WERI-Rb-1 (cell line): Measurements from ENCODE around the gene TGFB1.

Experiments
- DNase-seq: peaks from one replicate; pipeline ENCODE4 v3.0.0-alpha.2; 2020
- H3K27ac ChIP-seq: fragments of 250-450 bp; sonication (Bioruptor Pico); 2 replicates; pipeline ENCODE4 v1.5.1; 2020; ENCODE audit warnings: mild to moderate bottlenecking, moderate library complexity
- H3K27me3 ChIP-seq: fragments of 250-450 bp; sonication (Bioruptor Pico); 2 replicates; pipeline ENCODE4 v1.5.1; 2021; ENCODE audit warnings: mild to moderate bottlenecking, low read depth, moderate library complexity; ENCODE audit not compliant: insufficient read depth, severe bottlenecking
- H3K36me3 ChIP-seq: fragments of 250-450 bp; sonication (Bioruptor Pico); 2 replicates; pipeline ENCODE4 v1.5.1; 2020; ENCODE audit warnings: mild to moderate bottlenecking, moderate library complexity
- H3K4me3 ChIP-seq: 2 replicates; pipeline ENCODE4 v1.5.1; 2011; ENCODE audit warnings: low read depth, mild to moderate bottlenecking, control low read depth, low read length
- H3K9me3 ChIP-seq: fragments of 250-450 bp; sonication (Bioruptor Pico); 2 replicates; pipeline ENCODE4 v1.5.1; 2021; ENCODE audit warnings: mild to moderate bottlenecking, moderate library complexity; ENCODE audit not compliant: severe bottlenecking
- TF ChIP-seq, protein P1 (sequence below): IDR thresholded peaks from 2 replicates; pipeline ENCODE4 v1.5.1; 2011; ENCODE audit warnings: low read depth, mild to moderate bottlenecking, control low read depth, inconsistent platforms, low read length

Gene TGFB1

DNA sequence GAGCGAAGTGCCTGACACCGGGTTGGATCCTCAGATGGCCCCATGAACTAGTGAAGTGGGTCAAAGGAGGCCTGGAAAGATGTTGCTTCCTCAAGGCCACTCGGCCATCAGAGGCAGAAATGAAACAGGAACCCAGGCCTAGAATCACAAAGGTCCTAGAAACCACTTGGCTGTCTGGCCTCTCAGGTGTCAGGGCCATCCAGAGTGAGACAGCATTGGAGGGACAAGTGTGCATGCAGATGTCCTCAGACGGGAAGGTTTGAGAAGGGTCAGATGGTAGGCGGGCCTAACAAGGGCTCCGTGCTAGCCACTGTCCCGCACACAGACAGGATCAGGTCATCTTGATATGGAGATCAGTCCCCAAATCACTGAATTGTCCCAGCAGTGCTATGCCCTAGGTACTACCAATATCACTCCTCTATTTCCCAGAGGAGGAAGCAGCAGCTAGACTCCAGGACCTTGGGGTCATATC, 29.5 kb downstream of the TGFB1 start:
- Histone ChIP-seq H3K4me3 (no peak overlapping the region), H3K27me3 (no peaks in the 10 kb centered on the region), H3K27ac (peak overlapping the region; percentile 61), H3K36me3 (peaks cover 24% of the 10 kb centered on the region), H3K9me3 (no peaks in the 10 kb centered on the region)
- TF ChIP-seq, protein P1, sequence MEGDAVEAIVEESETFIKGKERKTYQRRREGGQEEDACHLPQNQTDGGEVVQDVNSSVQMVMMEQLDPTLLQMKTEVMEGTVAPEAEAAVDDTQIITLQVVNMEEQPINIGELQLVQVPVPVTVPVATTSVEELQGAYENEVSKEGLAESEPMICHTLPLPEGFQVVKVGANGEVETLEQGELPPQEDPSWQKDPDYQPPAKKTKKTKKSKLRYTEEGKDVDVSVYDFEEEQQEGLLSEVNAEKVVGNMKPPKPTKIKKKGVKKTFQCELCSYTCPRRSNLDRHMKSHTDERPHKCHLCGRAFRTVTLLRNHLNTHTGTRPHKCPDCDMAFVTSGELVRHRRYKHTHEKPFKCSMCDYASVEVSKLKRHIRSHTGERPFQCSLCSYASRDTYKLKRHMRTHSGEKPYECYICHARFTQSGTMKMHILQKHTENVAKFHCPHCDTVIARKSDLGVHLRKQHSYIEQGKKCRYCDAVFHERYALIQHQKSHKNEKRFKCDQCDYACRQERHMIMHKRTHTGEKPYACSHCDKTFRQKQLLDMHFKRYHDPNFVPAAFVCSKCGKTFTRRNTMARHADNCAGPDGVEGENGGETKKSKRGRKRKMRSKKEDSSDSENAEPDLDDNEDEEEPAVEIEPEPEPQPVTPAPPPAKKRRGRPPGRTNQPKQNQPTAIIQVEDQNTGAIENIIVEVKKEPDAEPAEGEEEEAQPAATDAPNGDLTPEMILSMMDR: no peak
- DNase-seq: no peak

DNA sequence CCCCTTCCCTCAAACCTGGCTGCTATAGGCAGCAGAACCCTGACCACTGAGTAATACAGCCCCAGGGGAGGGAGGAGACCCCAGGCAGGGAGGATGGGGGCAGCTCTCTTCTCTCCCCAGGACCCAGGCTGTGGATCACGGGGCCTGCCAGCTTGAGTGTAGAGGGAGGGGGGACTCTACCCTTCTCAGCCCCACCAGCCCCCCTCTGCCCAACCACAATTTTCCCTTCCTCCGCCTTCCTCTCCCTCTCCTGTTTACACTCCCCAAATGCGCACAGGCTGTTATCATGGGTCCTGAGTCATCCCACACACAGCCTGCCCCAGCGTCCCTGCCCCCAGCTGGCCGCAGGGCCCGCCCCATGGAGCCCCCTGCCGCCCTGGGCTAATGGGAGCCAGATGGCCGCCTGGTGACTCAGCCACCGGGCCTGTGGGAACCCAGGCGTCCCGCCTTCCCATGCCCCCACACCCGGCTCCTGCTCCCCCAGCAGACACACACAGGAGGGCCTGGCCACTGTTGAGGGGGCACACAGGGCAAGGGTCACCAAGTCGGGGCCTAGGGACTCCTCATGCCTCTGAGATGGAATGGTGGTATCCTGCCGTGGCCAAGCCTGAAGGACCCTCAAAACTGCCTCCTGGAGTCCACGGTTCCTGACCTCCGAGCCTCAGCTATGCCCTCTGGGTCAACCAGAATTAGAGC, 30.1 kb downstream of the TGFB1 start:
- Histone ChIP-seq H3K27ac (peak overlapping the region; percentile 61), H3K9me3 (no peaks in the 10 kb centered on the region), H3K4me3 (no peak overlapping the region), H3K27me3 (no peaks in the 10 kb centered on the region), H3K36me3 (peaks cover 31% of the 10 kb centered on the region)
- TF ChIP-seq, protein P1: no peak
- DNase-seq: peak; percentile 59

DNA sequence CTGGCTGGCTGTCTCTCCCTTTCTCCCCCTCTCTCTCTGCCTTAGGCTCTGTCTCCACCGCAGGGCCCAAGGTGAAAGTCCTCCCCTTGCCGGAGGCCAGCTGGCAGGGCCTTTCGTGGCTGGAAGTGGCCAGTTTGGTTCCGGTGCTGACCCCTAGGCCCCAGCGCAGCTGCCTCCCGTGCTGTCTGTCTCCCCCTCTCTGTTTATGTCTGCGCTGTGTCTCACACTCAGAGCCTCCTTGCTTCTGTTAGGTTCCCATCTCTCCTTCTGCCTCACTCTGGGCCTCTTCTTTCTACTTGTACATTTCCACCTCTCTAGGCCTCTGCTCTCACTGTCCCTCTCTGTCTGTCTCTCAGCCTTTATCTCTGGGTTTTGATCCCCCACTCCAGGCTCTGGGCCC, 30.7 kb downstream of the TGFB1 start:
- Histone ChIP-seq H3K9me3 (no peaks in the 10 kb centered on the region), H3K27me3 (no peaks in the 10 kb centered on the region), H3K4me3 (no peak overlapping the region), H3K27ac (peak overlapping the region; percentile 61), H3K36me3 (peaks cover 36% of the 10 kb centered on the region)
- DNase-seq: no peak
- TF ChIP-seq, protein P1: no peak

DNA sequence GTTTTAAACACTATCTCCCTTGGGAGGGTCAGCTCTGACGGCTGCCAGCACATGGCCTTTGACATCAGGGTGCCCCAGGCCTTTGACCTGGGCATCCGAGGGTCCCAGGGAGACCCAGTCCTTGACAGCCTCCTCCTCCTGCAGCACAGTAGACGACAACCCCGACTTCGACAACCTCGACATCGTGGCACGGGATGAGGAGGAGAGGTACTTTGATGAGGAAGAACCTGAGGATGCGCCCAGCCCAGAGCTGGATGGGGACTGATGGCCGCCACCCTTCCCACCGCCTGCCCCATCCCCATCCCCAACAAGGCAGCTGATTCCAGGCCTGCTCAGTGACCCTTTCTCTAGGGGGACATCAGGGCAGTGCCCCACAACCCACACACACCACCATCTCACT, 31.3 kb downstream of the TGFB1 start:
- no peaks in the 10 kb centered on the region for H3K27me3 ChIP-seq
- H3K27ac ChIP-seq: peak overlapping the region; percentile 61
- TF ChIP-seq, protein P1: no peak
- H3K36me3 ChIP-seq: peaks cover 36% of the 10 kb centered on the region
- DNase-seq: no peak
- no peak overlapping the region for H3K4me3 ChIP-seq
- H3K9me3 ChIP-seq: no peaks in the 10 kb centered on the region

DNA sequence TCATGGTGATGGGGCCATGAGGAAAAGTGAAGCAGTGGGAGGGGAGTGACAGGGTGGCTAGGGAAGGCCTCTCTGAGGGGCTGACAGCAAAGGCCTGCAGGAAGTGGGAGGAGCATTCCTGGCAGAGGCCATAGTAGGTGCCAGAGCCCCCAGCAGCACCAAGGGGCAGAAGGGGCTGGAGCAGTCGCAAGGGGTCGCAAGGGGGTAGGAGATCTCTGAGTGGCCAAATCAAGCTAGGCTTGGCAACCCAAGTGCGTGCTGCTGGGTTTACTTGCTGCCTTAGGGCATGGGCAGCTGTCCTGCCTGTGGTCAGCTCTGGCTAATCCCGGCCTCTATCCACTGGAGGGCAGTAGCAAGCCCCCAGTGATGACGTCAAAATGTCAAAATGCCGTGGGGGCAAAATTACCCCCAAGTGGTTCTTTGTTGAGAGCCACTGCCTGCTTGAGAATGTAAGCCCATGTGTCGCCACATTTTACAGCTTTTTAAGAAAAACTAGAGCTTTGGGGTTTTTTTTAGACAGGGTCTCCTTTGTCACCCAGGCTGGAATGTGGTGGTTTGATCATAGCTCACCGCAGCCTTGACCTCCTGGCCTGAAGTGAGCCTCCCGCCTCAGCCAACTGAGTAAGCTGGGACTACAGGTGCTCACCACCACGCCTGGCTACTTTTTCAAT, 32.0 kb downstream of the TGFB1 start:
- H3K9me3 ChIP-seq: no peaks in the 10 kb centered on the region
- TF ChIP-seq, protein P1: peak; percentile 74
- peak overlapping the region; percentile 61; the same call in 1 of the 2 replicates for H3K27ac ChIP-seq
- H3K36me3 ChIP-seq: peaks cover 43% of the 10 kb centered on the region
- H3K4me3 ChIP-seq: no peak overlapping the region
- DNase-seq: peak; percentile 55
- no peaks in the 10 kb centered on the region for H3K27me3 ChIP-seq
